ENCODE measurements around the gene EFCAB12. TPM values are rescaled to one million over a fixed set of nuclear protein-coding genes. Genes with fewer than 3 reads are reported as not detected.
"Not testable (repeated sequence)": the region's sequence is repeated elsewhere in the genome, so short reads cannot be mapped to it uniquely, and the experiment has no call there.

The EFCAB12 gene
- total RNA-seq, 6 donors from 2014 or later: 0.72 to 10.5 (median 5.1) TPM

GRCh38 chr3:129386984-129387383 is 41.5 kb downstream of the EFCAB12 start:
- peak overlapping the region in 3 of 4 donors; percentile 63 to 80 (median 75) for H3K27ac ChIP-seq
- ATAC-seq (ENCODE audit: low FRiP score in 2 of 2): no peak
- TF ChIP-seq POLR2AphosphoS5 (IDR thresholded peaks at IDR 0.05) (no peak), POLR2A (IDR thresholded peaks at IDR 0.05) (no peak), EP300 (IDR thresholded peaks at IDR 0.05) (no peak)
- TF ChIP-seq, protein P1, sequence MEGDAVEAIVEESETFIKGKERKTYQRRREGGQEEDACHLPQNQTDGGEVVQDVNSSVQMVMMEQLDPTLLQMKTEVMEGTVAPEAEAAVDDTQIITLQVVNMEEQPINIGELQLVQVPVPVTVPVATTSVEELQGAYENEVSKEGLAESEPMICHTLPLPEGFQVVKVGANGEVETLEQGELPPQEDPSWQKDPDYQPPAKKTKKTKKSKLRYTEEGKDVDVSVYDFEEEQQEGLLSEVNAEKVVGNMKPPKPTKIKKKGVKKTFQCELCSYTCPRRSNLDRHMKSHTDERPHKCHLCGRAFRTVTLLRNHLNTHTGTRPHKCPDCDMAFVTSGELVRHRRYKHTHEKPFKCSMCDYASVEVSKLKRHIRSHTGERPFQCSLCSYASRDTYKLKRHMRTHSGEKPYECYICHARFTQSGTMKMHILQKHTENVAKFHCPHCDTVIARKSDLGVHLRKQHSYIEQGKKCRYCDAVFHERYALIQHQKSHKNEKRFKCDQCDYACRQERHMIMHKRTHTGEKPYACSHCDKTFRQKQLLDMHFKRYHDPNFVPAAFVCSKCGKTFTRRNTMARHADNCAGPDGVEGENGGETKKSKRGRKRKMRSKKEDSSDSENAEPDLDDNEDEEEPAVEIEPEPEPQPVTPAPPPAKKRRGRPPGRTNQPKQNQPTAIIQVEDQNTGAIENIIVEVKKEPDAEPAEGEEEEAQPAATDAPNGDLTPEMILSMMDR (IDR thresholded peaks at IDR 0.05): no peak

GRCh38 chr3:129385507-129385906 is 42.9 kb downstream of the EFCAB12 start:
- not testable (repeated sequence) for H3K9me3 ChIP-seq; DNase-seq; H3K27me3 ChIP-seq; ATAC-seq (ENCODE audit: low FRiP score in 2 of 2); H3K4me3 ChIP-seq
- Histone ChIP-seq H3K4me1 (peaks cover 16 to 26% (median 21%) of the 10 kb centered on the region in 4 donors), H3K27ac (peak overlapping the region in 1 of 4 donors; percentile 10), H3K36me3 (peaks cover 0 to 26% (median 15%) of the 10 kb centered on the region in 4 donors)
- WGBS, 2 donors: 88 to 94% methylated on average over 3 to 8 of the region's 8 CpGs

More at GRCh38 chr3:129386984-129387383, 41.5 kb downstream of the EFCAB12 start:
- H3K4me1 ChIP-seq: peaks cover 16 to 33% (median 23%) of the 10 kb centered on the region in 4 donors
- no peak overlapping the region for H3K4me3 ChIP-seq
- H3K27me3 ChIP-seq: no peaks in the 10 kb centered on the region
- DNase-seq: no peak
- 86 to 88% methylated on average over 9 to 10 of the region's 10 CpGs for whole genome bisulfite sequencing, 2 donors
- no peaks in the 10 kb centered on the region for H3K9me3 ChIP-seq
- H3K36me3 ChIP-seq: peaks cover 0 to 40% (median 22%) of the 10 kb centered on the region in 4 donors

DNA sequence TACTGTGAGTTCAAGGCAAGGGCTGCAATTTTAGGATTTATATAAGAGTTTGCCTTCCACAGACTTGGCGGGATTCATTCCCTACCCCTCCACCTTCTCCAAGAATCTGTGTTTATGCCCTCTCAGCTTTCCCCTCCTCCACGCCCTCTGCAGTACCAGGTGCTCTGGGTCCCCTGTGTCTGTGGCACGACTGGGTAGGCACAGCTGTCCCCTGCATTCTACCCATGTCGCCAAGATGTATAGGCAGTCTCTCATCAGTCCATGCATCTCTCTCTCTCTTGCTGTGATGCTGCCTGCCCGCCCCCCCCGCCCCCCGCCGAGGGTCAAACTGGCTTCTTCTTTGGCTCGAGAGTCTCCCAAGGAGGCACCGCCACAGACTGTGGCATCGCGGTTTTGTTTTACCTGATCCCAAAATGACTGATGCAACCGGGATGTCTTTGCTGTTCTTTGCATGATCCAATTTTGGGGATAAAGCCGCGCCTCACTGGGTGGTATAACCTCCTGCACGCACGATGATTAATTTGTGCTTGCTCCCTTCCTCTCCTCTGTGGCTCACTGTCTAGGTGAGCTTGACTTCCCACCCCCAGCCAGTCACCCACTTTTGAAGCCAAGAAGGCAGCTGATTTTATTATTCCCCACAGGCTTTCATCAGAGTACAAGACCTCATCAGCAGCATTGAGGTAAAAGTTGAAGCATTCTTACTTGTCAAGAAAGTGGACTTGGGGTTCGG is 43.7 kb downstream of the EFCAB12 start:
- Histone ChIP-seq H3K4me3 (no peak overlapping the region), H3K36me3 (peaks cover 0 to 22% (median 11%) of the 10 kb centered on the region in 4 donors), H3K4me1 (peaks cover 16 to 26% (median 21%) of the 10 kb centered on the region in 4 donors), H3K9me3 (no peaks in the 10 kb centered on the region), H3K27ac (no peak overlapping the region), H3K27me3 (no peaks in the 10 kb centered on the region)
- ATAC-seq (ENCODE audit: low FRiP score in 2 of 2): no peak
- TF ChIP-seq POLR2AphosphoS5 (IDR thresholded peaks at IDR 0.05) (no peak), POLR2A (IDR thresholded peaks at IDR 0.05) (no peak), EP300 (IDR thresholded peaks at IDR 0.05) (no peak)
- TF ChIP-seq, protein P1 (IDR thresholded peaks at IDR 0.05): no peak
- no peak for DNase-seq
- WGBS, 2 donors: 80 to 82% methylated on average over 17 to 18 of the region's 18 CpGs

DNA sequence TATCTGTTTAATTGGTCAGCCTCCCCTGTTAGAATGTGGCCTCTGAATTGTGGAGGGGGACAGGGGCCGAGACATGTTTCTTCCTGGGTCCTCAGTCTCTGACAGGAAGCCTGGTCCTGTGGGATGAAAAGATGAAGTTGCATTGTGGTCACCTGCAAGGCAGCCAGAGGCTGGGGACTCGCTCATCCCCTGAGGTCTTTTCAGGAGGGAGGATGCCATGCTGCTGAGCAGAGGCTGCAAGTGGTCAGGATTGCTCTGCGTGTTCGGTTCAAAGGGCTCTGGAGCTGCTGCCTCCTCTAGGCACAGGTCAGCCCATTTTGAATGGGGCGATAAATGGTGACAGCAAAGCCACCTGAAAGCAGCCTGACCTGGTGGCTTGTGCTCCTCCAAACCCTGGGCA is 44.3 kb downstream of the EFCAB12 start:
- not testable (repeated sequence) for ATAC-seq (ENCODE audit: low FRiP score in 2 of 2); DNase-seq; H3K4me3 ChIP-seq; H3K9me3 ChIP-seq; H3K27ac ChIP-seq; H3K27me3 ChIP-seq
- peaks cover 0 to 16% (median 6%) of the 10 kb centered on the region in 4 donors for H3K36me3 ChIP-seq
- 55 to 88% methylated on average over 5 of the region's 5 CpGs for WGBS, 2 donors
- H3K4me1 ChIP-seq: peaks cover 10 to 19% (median 14%) of the 10 kb centered on the region in 4 donors

DNA sequence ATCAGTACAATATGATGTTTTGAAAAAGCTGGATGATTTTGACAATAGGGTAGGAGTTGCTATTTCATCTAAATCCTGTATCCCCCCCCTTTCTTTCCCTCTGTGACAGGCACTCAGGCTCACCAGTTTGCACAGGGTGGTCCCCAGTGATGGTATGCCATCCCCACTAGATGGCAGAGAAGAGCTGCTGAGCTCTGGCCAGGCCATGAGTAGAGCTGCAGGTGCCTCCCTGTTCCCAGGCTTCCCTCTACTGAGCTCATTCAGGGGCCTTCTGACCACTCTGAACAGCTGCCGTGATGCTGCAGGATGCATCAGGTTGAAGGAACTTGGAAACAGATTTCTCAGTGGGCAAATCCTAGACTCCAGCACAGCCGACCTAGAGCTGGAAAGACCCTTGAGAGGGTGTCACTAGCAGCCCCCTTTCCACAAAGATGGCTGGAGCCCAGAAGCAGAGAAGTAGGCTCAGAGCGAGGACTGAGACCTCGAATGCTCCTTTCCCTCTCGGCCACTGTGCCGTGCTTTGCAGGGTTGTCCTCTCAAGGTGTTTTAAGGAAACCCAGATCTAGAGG is 45.1 kb downstream of the EFCAB12 start:
- WGBS, 2 donors: 63 to 65% methylated on average over 6 of the region's 6 CpGs
- H3K27ac ChIP-seq: no peak overlapping the region
- DNase-seq (peak in 1 of 2 donors; percentile 62), ATAC-seq (ENCODE audit: low FRiP score in 2 of 2) (peak; percentile 78 to 79)
- H3K9me3 ChIP-seq: no peaks in the 10 kb centered on the region
- H3K4me3 ChIP-seq: no peak overlapping the region
- peaks cover 0 to 12% (median 5%) of the 10 kb centered on the region in 4 donors for H3K36me3 ChIP-seq
- H3K4me1 ChIP-seq: peaks cover 8 to 17% (median 12%) of the 10 kb centered on the region in 4 donors
- H3K27me3 ChIP-seq: no peaks in the 10 kb centered on the region
- TF ChIP-seq, protein P1 (IDR thresholded peaks at IDR 0.05): peak; percentile 49 to 74 (median 60)
- TF ChIP-seq EP300 (IDR thresholded peaks at IDR 0.05): no peak
- TF ChIP-seq POLR2A (IDR thresholded peaks at IDR 0.05): no peak
